ENCODE measurements around the gene KIFBP.
"Not testable (repeated sequence)": the region's sequence is repeated elsewhere in the genome, so short reads cannot be mapped to it uniquely, and the experiment has no call there.

The KIFBP gene

GRCh38 chr10:69022611-69023010, 34.0 kb downstream of the KIFBP start:
- TF ChIP-seq, protein P1, sequence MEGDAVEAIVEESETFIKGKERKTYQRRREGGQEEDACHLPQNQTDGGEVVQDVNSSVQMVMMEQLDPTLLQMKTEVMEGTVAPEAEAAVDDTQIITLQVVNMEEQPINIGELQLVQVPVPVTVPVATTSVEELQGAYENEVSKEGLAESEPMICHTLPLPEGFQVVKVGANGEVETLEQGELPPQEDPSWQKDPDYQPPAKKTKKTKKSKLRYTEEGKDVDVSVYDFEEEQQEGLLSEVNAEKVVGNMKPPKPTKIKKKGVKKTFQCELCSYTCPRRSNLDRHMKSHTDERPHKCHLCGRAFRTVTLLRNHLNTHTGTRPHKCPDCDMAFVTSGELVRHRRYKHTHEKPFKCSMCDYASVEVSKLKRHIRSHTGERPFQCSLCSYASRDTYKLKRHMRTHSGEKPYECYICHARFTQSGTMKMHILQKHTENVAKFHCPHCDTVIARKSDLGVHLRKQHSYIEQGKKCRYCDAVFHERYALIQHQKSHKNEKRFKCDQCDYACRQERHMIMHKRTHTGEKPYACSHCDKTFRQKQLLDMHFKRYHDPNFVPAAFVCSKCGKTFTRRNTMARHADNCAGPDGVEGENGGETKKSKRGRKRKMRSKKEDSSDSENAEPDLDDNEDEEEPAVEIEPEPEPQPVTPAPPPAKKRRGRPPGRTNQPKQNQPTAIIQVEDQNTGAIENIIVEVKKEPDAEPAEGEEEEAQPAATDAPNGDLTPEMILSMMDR (IDR thresholded peaks at IDR 0.05; ENCODE audit: insufficient read depth, missing control alignments) = no peak
- no peak for DNase-seq (ENCODE audit: insufficient read length, low spot score)
- FAIRE-seq = no peak

GRCh38 chr10:69025370-69025896, 36.8 kb downstream of the KIFBP start:
- TF ChIP-seq, protein P1 (IDR thresholded peaks at IDR 0.05; ENCODE audit: insufficient read depth, missing control alignments) = no peak
- no peak for FAIRE-seq
- no peak for DNase-seq (ENCODE audit: insufficient read length, low spot score)

- DNase-seq (ENCODE audit: insufficient read length, low spot score) (no peak), FAIRE-seq (no peak)
- TF ChIP-seq, protein P1 (IDR thresholded peaks at IDR 0.05; ENCODE audit: insufficient read depth, missing control alignments) = no peak
Measured at GRCh38 chr10:69033256-69033655, 44.7 kb downstream of the KIFBP start.

DNA sequence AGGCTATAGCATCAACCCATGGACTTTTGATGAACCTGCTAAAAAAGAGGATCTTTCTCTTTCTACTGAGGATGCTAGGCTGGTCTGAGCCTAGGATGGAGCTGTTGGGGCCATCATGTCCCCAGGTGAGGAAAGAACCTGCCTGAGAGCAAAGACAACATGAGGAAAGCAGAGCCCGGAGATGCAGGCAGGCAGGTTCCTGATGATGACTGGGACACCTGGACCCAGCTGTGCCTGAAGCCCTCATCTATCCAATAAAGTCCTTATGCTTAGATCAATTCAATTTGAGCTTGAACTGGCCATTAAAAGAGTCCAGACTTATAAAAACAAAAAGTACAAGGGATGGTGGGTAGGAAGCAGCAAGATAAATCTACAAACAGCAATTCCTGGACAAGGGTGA, 48.9 kb downstream of the KIFBP start:
- TF ChIP-seq, protein P1 (IDR thresholded peaks at IDR 0.05; ENCODE audit: insufficient read depth, missing control alignments) = no peak
- no peak for FAIRE-seq

DNA sequence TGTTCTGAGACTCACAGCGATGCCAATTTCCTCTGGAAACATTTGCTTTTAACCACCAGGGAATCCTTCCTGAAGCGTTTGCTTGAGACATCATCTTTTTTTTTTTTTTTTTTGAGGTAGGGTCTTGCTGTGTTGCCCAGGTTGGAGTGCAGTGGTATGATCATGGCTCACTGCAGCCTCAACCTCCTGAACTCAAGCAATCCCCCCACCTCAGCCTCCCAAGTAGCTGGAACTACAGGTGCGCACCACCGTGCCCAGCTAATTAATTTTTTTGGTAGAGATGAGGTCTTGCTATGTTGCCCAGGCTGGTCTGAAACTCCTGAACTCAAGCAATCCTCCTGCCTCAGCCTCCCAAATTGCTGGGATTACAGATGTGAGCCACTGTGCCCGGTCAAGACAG, 52.3 kb downstream of the KIFBP start:
- DNase-seq (ENCODE audit: insufficient read length, low spot score); FAIRE-seq: not testable (repeated sequence)

More for the DNA sequence above, 48.9 kb downstream of the KIFBP start:
- no peak for DNase-seq (ENCODE audit: insufficient read length, low spot score)

DNA sequence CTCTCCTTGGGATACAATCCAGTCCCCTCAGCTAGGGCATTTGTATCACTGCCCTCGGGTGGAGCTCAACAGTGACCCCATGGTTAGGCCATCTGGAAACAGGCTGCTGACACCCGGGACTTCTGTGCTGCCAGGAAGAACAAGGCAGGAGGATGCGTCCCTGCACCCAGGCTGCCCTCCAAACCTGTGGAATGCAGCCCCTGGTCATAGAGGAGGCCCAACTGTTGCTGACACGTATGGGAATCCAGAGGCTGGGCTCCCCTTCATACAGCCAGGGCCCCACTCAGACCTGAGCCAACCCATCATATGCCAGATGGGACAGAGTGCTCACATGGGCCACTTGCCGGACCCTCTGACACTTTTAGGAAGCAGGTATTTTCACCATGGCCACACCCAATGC, 53.8 kb downstream of the KIFBP start:
- DNase-seq (ENCODE audit: insufficient read length, low spot score) (no peak), FAIRE-seq (no peak)
- TF ChIP-seq, protein P1 (IDR thresholded peaks at IDR 0.05; ENCODE audit: insufficient read depth, missing control alignments) = no peak

DNA sequence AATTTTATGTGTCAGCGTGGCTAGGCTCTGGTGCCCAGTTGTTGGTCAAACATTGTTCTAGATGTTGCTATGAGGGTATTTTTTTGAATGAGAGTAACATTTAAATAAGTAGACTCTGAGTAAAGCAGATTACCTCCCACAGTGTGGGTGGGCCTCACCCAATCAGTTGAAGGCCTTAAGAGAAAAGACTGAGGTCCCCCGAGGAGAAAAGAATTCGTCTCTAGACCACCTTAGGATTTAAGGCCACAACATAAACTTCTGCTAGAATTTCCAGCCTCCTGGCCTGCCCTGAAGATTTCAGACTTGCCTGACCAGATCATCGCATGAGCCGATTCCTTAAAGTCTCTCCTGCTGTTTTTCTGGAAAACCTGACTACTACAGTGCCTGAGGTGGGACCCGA, 54.2 kb downstream of the KIFBP start:
- TF ChIP-seq, protein P1 (IDR thresholded peaks at IDR 0.05; ENCODE audit: insufficient read depth, missing control alignments) = no peak
- DNase-seq (ENCODE audit: insufficient read length, low spot score) = no peak
- FAIRE-seq = no peak
